Coronary artery (tissue), 2 donors: ENCODE results near the gene MEX3C.

ENCODE experiments used
- DNase-seq: peaks from one replicate; pipeline ENCODE4 v3.0.0-alpha.2; 2017; ENCODE audit warnings: low spot score
- H3K27ac ChIP-seq, 2 donors: fragments of 200-600 bp; sonication (generic); one replicate each; pipeline ENCODE4 v1.5.1; 2016 to 2019
- H3K4me3 ChIP-seq: fragments of 200-600 bp; sonication (generic); 2 replicates; pipeline ENCODE4 v1.5.1; 2016; ENCODE audit warnings: mild to moderate bottlenecking, moderate library complexity
- TF ChIP-seq, protein P1 (sequence below): fragments of 200-600 bp; sonication (generic); IDR thresholded peaks from one replicate; pipeline ENCODE4 v1.5.1; 2019; ENCODE audit warnings: antibody characterized with exemption

The MEX3C gene

GRCh38 chr18:51183372-51184090 lies 13.9 kb downstream of the MEX3C start:
- no peak for DNase-seq
- no peak overlapping the region for H3K27ac ChIP-seq
- TF ChIP-seq, protein P1, sequence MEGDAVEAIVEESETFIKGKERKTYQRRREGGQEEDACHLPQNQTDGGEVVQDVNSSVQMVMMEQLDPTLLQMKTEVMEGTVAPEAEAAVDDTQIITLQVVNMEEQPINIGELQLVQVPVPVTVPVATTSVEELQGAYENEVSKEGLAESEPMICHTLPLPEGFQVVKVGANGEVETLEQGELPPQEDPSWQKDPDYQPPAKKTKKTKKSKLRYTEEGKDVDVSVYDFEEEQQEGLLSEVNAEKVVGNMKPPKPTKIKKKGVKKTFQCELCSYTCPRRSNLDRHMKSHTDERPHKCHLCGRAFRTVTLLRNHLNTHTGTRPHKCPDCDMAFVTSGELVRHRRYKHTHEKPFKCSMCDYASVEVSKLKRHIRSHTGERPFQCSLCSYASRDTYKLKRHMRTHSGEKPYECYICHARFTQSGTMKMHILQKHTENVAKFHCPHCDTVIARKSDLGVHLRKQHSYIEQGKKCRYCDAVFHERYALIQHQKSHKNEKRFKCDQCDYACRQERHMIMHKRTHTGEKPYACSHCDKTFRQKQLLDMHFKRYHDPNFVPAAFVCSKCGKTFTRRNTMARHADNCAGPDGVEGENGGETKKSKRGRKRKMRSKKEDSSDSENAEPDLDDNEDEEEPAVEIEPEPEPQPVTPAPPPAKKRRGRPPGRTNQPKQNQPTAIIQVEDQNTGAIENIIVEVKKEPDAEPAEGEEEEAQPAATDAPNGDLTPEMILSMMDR = no peak
- H3K4me3 ChIP-seq = no peak overlapping the region

DNA sequence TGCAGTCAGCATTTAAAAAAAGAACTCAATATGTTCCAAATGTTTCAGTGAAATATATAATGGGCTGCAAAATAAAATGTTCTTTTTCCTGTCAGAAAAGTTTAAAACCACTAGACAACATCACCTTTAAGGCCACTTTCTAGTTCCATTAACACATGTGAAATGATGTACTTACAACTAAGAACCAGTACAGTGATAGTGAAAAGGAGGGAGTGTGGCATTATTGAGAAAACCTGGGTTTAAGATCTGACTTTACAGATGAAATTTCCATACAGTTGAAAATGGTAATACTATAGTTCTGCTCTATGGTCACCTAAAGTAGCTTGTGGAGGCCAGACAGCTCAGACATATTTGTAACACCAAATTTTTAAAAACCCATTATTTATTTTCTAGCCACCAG lies 14.7 kb downstream of the MEX3C start:
- TF ChIP-seq, protein P1 = no peak
- DNase-seq = no peak
- H3K27ac ChIP-seq = no peak overlapping the region
- no peak overlapping the region for H3K4me3 ChIP-seq

DNA sequence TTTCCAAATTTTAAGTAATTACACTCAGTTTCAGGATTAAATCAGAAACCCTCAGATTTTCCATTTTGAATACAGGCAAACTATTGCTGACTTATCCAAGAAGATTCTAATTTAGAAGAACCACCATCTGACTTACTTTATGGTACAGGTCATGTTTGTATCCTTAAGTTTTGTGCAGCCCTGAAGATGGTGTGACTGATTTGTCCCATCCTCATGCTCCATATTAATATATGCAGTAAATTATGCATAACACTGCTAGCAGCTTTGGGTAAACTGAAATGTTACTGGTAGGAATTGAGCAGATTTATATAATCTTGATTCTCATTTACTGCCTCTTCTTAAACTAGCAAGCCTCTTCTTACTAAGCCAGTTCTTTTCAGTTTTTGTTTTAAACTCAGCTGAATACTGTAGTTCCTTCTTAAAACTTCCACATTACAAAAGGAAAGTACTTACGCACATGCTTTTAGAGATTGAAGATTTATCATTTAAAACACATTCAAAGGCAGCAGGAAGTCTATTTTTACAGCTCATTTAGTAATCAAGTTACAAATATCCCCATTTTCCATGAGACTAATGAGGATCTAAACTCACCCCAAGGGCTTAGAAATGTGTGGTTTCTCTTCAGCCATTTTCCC lies 25.7 kb downstream of the MEX3C start:
- DNase-seq = no peak
- no peak overlapping the region for H3K4me3 ChIP-seq
- H3K27ac ChIP-seq = no peak overlapping the region
- TF ChIP-seq, protein P1 = no peak

- Histone ChIP-seq H3K4me3 (no peak overlapping the region), H3K27ac (no peak overlapping the region)
- DNase-seq = no peak
- TF ChIP-seq, protein P1 = no peak
These were observed 26.3 kb downstream of the MEX3C start for GRCh38 chr18:51171223-51171622.

- DNase-seq = no peak
- Histone ChIP-seq H3K4me3 (no peak overlapping the region), H3K27ac (no peak overlapping the region)
- TF ChIP-seq, protein P1 = no peak
These were observed 26.8 kb downstream of the MEX3C start for GRCh38 chr18:51170664-51171063.

DNA sequence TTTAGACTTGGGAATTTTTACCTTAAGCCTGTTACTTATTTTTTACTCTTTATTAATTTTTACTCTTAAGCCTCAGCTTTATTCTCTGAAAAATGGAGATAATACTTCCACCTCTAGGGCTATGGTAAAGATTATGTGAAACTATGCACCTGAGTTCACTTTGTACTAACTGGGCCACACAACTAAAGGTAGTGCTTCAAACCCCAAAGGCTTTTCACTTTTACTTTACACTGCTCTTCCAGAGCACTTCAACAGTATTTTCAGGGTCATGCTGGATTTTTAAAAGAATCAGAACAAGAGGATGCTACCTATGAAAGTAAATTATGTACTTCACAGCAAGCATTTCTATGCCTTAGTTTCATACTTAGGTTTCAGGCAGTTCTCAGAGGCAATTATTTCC lies 27.8 kb downstream of the MEX3C start:
- no peak for DNase-seq
- no peak overlapping the region for H3K27ac ChIP-seq
- TF ChIP-seq, protein P1 = no peak
- H3K4me3 ChIP-seq = no peak overlapping the region
